Smooth muscle cell (in vitro differentiated cells): ENCODE data around the gene GLRA1. TPM values are rescaled to one million over a fixed set of nuclear protein-coding genes. Genes with fewer than 3 reads are reported as not detected.

Experiments
- DNase-seq: peaks from one replicate; lab custom pipeline; 2025; ENCODE audit not compliant: unreplicated experiment; lab: John Stamatoyannopoulos, UW
- H2AFZ ChIP-seq: fragments of 200-600 bp; sonication (generic); 2 replicates; pipeline ENCODE4 v1.6.0; 2016; ENCODE audit warnings: antibody characterized with exemption, low read depth, mild to moderate bottlenecking
- H3F3A ChIP-seq: fragments of 200-600 bp; sonication (generic); 2 replicates; pipeline ENCODE4 v1.6.0; 2017; ENCODE audit warnings: antibody characterized with exemption, low read depth
- H3K27ac ChIP-seq: fragments of 200-600 bp; sonication (generic); 2 replicates; pipeline ENCODE4 v1.5.1; 2016; ENCODE audit warnings: low read depth, mild to moderate bottlenecking
- H3K27me3 ChIP-seq: fragments of 200-600 bp; sonication (generic); 2 replicates; pipeline ENCODE4 v1.6.1; 2016; ENCODE audit warnings: low read depth, mild to moderate bottlenecking
- H3K36me3 ChIP-seq: fragments of 200-600 bp; sonication (generic); 2 replicates; pipeline ENCODE4 v1.5.1; 2016; ENCODE audit warnings: low read depth
- H3K4me1 ChIP-seq: fragments of 200-600 bp; sonication (generic); 2 replicates; pipeline ENCODE4 v1.5.1; 2016; ENCODE audit warnings: low read depth
- H3K4me2 ChIP-seq: fragments of 200-600 bp; sonication (generic); 2 replicates; pipeline ENCODE4 v1.6.0; 2016; ENCODE audit warnings: mild to moderate bottlenecking
- H3K4me3 ChIP-seq: fragments of 200-600 bp; sonication (generic); 2 replicates; pipeline ENCODE4 v1.5.1; 2016; ENCODE audit warnings: mild to moderate bottlenecking
- H3K79me2 ChIP-seq: fragments of 200-600 bp; sonication (generic); 2 replicates; pipeline ENCODE4 v1.6.0; 2016; ENCODE audit warnings: low read depth, mild to moderate bottlenecking
- H3K9ac ChIP-seq: fragments of 200-600 bp; sonication (generic); 2 replicates; pipeline ENCODE4 v1.6.0; 2016; ENCODE audit warnings: low read depth
- H3K9me3 ChIP-seq: fragments of 200-600 bp; sonication (generic); replicated peaks from 2 replicates; pipeline ENCODE4 v1.5.1; 2016; ENCODE audit warnings: low read depth
- H4K20me1 ChIP-seq: fragments of 200-600 bp; sonication (generic); 2 replicates; pipeline ENCODE4 v1.6.0; 2016; ENCODE audit warnings: low read depth
- WGBS: methylation state at CpG from one replicate; pipeline ENCODE4 v1.1.7; 2016; ENCODE audit warnings: low lambda C conversion rate; 5-methylcytosine and 5-hydroxymethylcytosine counted together
- polyA plus RNA-seq: library from polyadenylated mRNA; unstranded; fragments of >200 nt; fragmentation: Nextera tagmentation; extraction: Ambion mirVana; gene quantifications from 2 replicates; pipeline ENCODE4 v1.2.1, GENCODE V29; 2016
- total RNA-seq: library from RNA; depleted of rRNA; stranded (reverse); fragments of >200 nt; gene quantifications from 2 replicates; pipeline ENCODE4 v1.2.3, GENCODE V29; 2014
- TF ChIP-seq, protein P1 (sequence below): fragments of 200-600 bp; sonication (generic); IDR thresholded peaks from 2 replicates; pipeline ENCODE4 v1.5.1; 2017; ENCODE audit warnings: borderline replicate concordance, mild to moderate bottlenecking, antibody characterized with exemption; ENCODE audit not compliant: insufficient read depth, poor library complexity, severe bottlenecking

The GLRA1 gene
- total and polyA plus RNA-seq, 2 experiments from 2014 or later: not detected

DNA sequence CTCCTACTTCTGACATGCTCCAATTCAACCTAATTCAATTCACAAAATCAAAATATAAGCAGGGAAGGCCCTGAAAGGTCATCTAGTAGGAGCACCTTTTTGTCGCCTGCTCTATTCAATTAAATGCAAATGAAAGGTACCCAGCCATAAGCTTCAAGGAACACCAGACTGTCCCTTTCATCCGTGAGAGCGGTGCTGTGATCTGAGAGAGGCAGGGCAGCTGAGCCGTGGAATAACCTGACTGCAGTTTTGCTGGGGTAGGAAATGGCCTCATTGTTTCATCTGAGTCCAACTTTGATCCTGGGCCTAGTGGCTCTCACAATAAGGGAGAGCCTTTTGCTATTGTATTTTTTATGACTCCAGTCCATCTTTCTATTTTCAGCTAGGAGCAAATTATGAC is 39.8 kb upstream of the GLRA1 start:
- Histone ChIP-seq H3K9ac (no peak overlapping the region), H3K9me3 (no peaks in the 10 kb centered on the region), H3K4me3 (no peak overlapping the region), H3K4me1 (no peaks in the 10 kb centered on the region), H3K27ac (no peak overlapping the region), H3K36me3 (no peaks in the 10 kb centered on the region), H4K20me1 (no peaks in the 10 kb centered on the region), H2AFZ (no peak overlapping the region), H3K79me2 (no peaks in the 10 kb centered on the region), H3K27me3 (no peaks in the 10 kb centered on the region), H3F3A (no peaks in the 10 kb centered on the region), H3K4me2 (no peak overlapping the region)
- no peak for DNase-seq
- WGBS: 90% methylated on average over 4 of the region's 4 CpGs
- TF ChIP-seq, protein P1, sequence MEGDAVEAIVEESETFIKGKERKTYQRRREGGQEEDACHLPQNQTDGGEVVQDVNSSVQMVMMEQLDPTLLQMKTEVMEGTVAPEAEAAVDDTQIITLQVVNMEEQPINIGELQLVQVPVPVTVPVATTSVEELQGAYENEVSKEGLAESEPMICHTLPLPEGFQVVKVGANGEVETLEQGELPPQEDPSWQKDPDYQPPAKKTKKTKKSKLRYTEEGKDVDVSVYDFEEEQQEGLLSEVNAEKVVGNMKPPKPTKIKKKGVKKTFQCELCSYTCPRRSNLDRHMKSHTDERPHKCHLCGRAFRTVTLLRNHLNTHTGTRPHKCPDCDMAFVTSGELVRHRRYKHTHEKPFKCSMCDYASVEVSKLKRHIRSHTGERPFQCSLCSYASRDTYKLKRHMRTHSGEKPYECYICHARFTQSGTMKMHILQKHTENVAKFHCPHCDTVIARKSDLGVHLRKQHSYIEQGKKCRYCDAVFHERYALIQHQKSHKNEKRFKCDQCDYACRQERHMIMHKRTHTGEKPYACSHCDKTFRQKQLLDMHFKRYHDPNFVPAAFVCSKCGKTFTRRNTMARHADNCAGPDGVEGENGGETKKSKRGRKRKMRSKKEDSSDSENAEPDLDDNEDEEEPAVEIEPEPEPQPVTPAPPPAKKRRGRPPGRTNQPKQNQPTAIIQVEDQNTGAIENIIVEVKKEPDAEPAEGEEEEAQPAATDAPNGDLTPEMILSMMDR: no peak

DNA sequence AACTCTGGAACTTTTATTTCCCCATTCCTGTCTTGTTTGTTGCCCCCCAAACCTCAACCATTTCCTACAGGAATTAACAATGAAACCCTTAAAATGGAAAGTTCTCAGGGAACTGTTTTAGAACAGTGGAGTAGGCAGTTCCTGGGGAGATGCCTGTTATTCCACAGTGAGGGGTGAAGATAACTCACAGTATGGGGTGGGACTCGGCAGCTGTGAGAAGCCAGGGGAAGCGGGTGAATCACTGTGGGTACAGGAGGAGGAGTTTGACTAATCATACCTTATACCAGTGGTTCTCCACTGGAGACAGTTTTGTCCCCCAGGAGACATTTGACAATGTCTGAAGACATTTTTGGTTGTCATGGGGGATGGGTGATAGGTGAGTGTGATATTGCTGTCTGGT is 36.9 kb upstream of the GLRA1 start:
- Histone ChIP-seq H2AFZ (no peak overlapping the region), H3K9me3 (no peaks in the 10 kb centered on the region), H4K20me1 (no peaks in the 10 kb centered on the region), H3K27me3 (no peaks in the 10 kb centered on the region), H3K79me2 (no peaks in the 10 kb centered on the region), H3K27ac (no peak overlapping the region), H3F3A (no peaks in the 10 kb centered on the region), H3K36me3 (no peaks in the 10 kb centered on the region), H3K4me3 (no peak overlapping the region), H3K9ac (no peak overlapping the region), H3K4me2 (no peak overlapping the region), H3K4me1 (no peaks in the 10 kb centered on the region)
- TF ChIP-seq, protein P1: no peak
- DNase-seq: no peak
- WGBS: 63% methylated on average over 2 of the region's 2 CpGs

DNA sequence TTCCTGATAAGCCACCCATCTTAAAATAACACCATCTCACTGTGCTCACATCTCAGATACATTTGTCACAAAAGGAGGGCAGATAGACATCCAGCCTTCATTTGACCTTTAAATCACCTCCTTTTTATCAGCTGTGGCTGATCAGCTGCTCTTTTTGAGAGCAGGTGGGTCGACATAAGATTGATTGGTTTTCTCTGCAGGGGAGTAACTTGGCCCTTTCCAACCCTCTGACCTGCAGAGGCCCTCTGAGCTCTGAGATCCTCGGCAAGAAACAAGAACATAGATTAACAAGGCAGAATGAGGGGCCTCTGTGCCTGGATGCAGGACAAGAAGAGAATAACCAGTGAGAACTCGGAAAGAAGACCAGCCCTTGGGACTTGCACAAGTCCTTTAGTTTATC is 33.5 kb upstream of the GLRA1 start:
- H3K36me3 ChIP-seq: no peaks in the 10 kb centered on the region
- H3F3A ChIP-seq: no peaks in the 10 kb centered on the region
- no peak overlapping the region for H3K27ac ChIP-seq
- H3K9me3 ChIP-seq: no peaks in the 10 kb centered on the region
- no peak overlapping the region for H2AFZ ChIP-seq
- peaks cover 8% of the 10 kb centered on the region for H3K4me1 ChIP-seq
- no peak overlapping the region for H3K4me2 ChIP-seq
- TF ChIP-seq, protein P1: no peak
- 75% methylated on average over 3 of the region's 3 CpGs for WGBS
- DNase-seq: no peak
- no peak overlapping the region for H3K9ac ChIP-seq
- H4K20me1 ChIP-seq: no peaks in the 10 kb centered on the region
- no peaks in the 10 kb centered on the region for H3K27me3 ChIP-seq
- H3K4me3 ChIP-seq: no peak overlapping the region
- H3K79me2 ChIP-seq: no peaks in the 10 kb centered on the region

DNA sequence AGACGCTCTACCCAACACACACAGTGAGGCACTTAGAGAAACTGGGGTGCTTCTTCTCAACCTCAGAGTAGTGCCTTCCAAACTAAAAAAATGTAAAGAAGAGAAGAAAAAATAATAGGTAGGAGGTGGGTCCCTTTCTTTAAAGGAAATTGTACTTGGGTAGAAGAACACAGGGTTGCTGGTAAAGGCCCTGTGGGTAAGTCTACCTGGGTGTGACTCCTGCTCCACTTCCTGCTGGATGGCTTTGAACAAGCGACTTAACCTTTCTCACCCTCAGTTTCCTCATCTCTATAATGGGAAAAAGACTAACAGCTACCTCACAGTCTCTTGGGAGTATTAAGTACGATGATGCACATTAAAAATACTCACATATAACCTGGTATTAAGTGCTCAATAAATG is 32.1 kb upstream of the GLRA1 start:
- no peaks in the 10 kb centered on the region for H3F3A ChIP-seq
- no peaks in the 10 kb centered on the region for H4K20me1 ChIP-seq
- no peak overlapping the region for H3K9ac ChIP-seq
- no peak overlapping the region for H3K4me2 ChIP-seq
- peaks cover 8% of the 10 kb centered on the region for H3K4me1 ChIP-seq
- H3K36me3 ChIP-seq: no peaks in the 10 kb centered on the region
- H3K79me2 ChIP-seq: no peaks in the 10 kb centered on the region
- no peak overlapping the region for H2AFZ ChIP-seq
- whole genome bisulfite sequencing: 94% methylated on average over 3 of the region's 3 CpGs
- DNase-seq: no peak
- TF ChIP-seq, protein P1: no peak
- no peak overlapping the region for H3K4me3 ChIP-seq
- no peak overlapping the region for H3K27ac ChIP-seq
- no peaks in the 10 kb centered on the region for H3K9me3 ChIP-seq
- H3K27me3 ChIP-seq: no peaks in the 10 kb centered on the region
